Regular cardiac myocyte (primary cell): ENCODE results near the gene LZTS3. TPM values are rescaled to one million over a fixed set of nuclear protein-coding genes. Genes with fewer than 3 reads are reported as not detected.

Experiments used
- total RNA-seq: library from RNA; depleted of rRNA; stranded (reverse); fragments of >200 nt; gene quantifications from 2 replicates; pipeline ENCODE4 v1.2.3, GENCODE V29; 2014

The LZTS3 gene
- 3.8 and 8.2 TPM in 2 replicates for total RNA-seq

DNA sequence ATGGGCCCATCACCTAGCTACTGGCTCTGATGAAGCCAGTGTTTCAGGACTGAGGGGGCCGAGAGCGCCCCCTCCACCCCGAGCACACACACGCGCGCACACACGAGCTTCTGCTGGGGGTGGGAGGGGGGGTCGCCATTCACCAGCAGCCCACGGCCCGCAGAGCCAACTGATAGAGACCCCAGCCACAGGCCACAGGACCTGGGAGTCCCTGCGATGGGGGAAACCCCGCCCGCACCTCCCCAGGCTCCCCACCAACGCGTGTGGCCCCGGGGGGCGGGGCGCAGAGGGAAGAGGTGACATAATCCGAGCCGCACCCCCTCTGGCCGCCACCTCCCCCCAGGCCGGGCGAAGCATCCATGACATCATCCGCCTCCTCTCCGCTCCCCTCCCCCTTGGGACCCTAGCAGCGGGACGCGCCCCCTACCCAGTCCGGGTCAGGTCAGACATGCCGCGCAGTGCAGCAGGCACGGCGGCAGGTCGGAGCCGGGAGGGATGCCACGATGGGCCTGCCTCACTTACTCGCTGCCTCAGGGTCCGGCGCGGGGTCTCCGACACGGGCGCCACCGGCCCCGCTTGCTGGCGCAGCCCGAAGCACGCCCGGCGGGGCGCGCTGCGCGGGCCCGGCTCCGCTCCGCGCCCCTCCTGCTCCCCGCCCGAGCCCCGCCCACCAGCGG lies at the start of gene LZTS3:
Gene LZTS3 (minus strand): TSS at position 617 of the 677 bp plus-strand sequence. CDS start 6,386 bp downstream, outside the sequence.

DNA sequence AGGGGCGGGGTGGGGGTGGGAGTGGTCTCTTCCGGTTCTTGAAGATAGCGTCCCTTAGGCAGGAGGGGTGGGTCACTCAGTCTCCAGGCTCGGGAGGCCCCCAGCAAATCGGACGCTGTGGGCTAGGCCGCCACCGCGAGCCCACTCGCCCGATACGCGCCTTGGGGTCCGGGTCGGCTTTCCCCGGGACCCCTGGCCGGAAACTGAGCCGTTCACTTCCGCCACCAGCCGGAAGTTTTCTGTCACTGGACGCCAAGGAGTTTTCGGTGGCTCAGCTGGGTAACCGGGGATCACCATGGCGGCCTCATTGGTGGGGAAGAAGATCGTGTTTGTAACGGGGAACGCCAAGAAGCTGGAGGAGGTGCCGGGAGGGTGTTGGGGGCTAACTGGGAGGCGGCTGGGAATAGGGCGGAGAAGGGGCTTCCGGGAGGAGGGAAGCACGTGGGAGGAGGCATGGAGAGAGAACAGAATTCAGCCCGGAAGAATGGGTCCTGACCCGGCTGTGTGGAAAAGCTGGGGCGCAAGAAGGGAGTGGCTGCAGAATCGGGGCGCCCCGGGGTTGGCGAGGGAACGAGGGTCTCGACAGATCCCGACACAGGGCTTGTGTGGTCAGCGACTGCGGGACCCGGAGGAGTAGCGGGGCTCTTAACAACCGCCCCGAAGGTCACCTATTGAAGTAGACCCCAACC lies 36.1 kb upstream of the LZTS3 start, which contains the start of gene ITPA:
Gene ITPA (plus strand): TSS at position 242 of the 689 bp plus-strand sequence. CDS start 54 bp downstream, at position 296.

DNA sequence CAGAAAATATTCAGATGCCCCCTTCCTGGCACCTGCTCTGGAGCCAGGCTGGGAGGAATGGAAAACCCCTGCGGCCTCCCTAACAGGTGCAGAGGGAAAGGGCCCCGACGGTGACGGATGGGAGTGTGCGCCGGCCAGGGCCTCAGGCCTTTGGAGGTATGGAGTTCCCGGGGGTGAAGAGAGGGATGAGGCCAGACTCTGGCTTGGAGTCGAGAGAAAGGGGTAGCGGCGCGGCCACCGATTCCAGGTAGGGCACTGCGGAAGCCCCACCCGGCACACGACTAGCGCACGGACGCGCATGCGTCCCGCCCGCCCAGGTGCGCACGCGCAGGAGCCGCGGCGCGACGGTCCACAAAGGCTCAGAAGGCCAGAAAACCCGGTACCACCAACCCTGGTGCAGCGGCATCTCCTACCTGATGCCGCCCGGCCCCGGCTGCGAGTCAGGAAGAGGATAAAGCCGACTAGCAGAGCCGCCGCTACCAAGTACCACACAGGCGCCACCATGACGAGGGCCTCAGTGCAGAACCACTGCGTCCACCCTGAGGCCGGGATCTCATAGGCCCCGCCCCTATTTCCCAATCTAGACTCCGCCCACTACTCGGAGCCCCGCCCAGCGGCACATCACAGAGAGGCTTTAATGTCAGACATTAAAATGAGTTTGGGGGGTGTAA lies 30.9 kb upstream of the LZTS3 start, which contains the start of gene DDRGK1:
Gene DDRGK1 (minus strand): TSS at position 559 of the 671 bp plus-strand sequence. CDS start 55 bp downstream, at position 504.

Other genes with a start within 250 kb of the LZTS3 start
- 0.28 TPM in 1 of 2 replicates, not detected in the other for gene GNRH2, start 129.9 kb downstream of the LZTS3 start, total RNA-seq
- 35.5 and 56.7 TPM in 2 replicates for gene MRPS26, start 127.5 kb downstream of the LZTS3 start, total RNA-seq
- gene OXT, start 101.9 kb downstream of the LZTS3 start, total RNA-seq = not detected in 2 replicates
- not detected in 2 replicates for gene AVP, start 88.8 kb downstream of the LZTS3 start, total RNA-seq
- 9.0 and 15.7 TPM in 2 replicates for gene FASTKD5, start 13.7 kb downstream of the LZTS3 start, total RNA-seq
- gene UBOX5, start 13.7 kb downstream of the LZTS3 start, total RNA-seq = 2.5 TPM in 2 replicates
- gene DDRGK1, start 31.1 kb upstream of the LZTS3 start, total RNA-seq = 34.7 and 41.2 TPM in 2 replicates
- 21.4 and 53.7 TPM in 2 replicates for gene ITPA, start 35.9 kb upstream of the LZTS3 start, total RNA-seq
- gene SLC4A11, start 65.6 kb upstream of the LZTS3 start, total RNA-seq = 0.38 and 0.85 TPM in 2 replicates
- 8.8 and 11.6 TPM in 2 replicates for gene DNAAF9, start 234.1 kb upstream of the LZTS3 start, total RNA-seq